Heart left ventricle (tissue), 13 donors: ENCODE data around the gene SORCS1.

Experiments
- CTCF ChIP-seq, 12 donors: fragments of 200-600 bp; sonication (generic) in 4 of 12; IDR thresholded peaks; one replicate each; pipeline versions ENCODE4 v1.5.0 to v1.8.0; 2018 to 2022; ENCODE audit warnings: antibody characterized with exemption in 12 of 12, mild to moderate bottlenecking in 5 of 12
- POLR2A ChIP-seq, 2 donors: fragments of 450-650 bp; IDR thresholded peaks; one replicate each; pipeline ENCODE4 v1.6.1; 2017; ENCODE audit warnings: antibody characterized with exemption in 2 of 2, mild to moderate bottlenecking in 2 of 2, moderate library complexity in 2 of 2
- donor health status: ischemic (EF 13 %, LVEDD 7.1; RV severe dilation, severe dysfunction).
- donor health status: DM: no; HTN: yes; CAD: no.
- donor health status: DM: no; HTN: no; CAD: no.
- donor health status: ischemic (EF 25% LVEDD 6.9; RV normal size, moderate dysfunction).
- donor health status: ischemic (EF 25% LVEDD 5.7; RV mildly dilated, moderate dysfunction).
- donor health status: ischemic (EF 35%, LVEDD 5.7; RV mildly dilated, moderate dysfunction).
- donor health status: nonischemic (EF 11% LVEDD 7.7; RV severe dilation, severe dysfunction).
- donor health status: DM: yes; HTN: yes; CAD: no.
- donor health status: PGD.
- donor health status: ischemic (EF 29% LVEDD 5.4; RV normal size, mild dysfunction).
- donor health status: nonischemic (EF 23%, LVEDD 6.1; RV moderate dilation, normal function).

GRCh38 chr10:106631016-106631702 lies 533.3 kb downstream of the SORCS1 start:
- TF ChIP-seq CTCF (IDR thresholded peaks at IDR 0.05) (no peak), POLR2A (IDR thresholded peaks at IDR 0.05) (no peak)
